ENCODE data around the gene CLEC20A. TPM values are rescaled to one million over a fixed set of nuclear protein-coding genes. Genes with fewer than 3 reads are reported as not detected.
A peak's percentile ranks its signal among the peaks of the same experiment; 100 is the strongest.

The CLEC20A gene
- total RNA-seq, 1 donor from 2014 or later, result not detected

DNA sequence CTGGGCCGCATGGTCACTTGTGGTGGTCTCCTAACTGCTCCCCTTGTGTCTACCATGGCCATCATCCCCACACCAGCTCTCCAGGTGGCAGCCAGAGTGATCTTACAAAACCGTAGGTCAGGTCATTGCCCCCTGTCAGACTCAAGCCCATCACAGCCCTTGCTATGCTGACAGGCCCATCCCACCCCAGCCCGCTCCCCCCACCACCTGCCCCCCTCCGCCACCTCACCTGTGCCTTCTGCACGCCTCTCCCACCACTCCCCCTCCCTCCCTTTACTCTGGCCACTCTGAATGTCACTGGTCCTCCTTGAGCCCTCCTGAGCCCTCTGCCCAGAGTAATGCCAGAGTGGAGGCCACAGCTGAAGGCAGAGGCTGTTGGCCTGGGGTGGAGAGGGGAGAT is 44.6 kb upstream of the CLEC20A start:
- Mint-ChIP-seq H3K36me3 (no peaks in the 10 kb centered on the region), H3K27me3 (ENCODE audit: low read depth) (no peaks in the 10 kb centered on the region), H3K4me3 (peak overlapping the region; percentile 93), H3K4me1 (peaks cover 14% of the 10 kb centered on the region), H3K27ac (no peak overlapping the region), H3K9me3 (no peaks in the 10 kb centered on the region)
- TF ChIP-seq, protein P1, sequence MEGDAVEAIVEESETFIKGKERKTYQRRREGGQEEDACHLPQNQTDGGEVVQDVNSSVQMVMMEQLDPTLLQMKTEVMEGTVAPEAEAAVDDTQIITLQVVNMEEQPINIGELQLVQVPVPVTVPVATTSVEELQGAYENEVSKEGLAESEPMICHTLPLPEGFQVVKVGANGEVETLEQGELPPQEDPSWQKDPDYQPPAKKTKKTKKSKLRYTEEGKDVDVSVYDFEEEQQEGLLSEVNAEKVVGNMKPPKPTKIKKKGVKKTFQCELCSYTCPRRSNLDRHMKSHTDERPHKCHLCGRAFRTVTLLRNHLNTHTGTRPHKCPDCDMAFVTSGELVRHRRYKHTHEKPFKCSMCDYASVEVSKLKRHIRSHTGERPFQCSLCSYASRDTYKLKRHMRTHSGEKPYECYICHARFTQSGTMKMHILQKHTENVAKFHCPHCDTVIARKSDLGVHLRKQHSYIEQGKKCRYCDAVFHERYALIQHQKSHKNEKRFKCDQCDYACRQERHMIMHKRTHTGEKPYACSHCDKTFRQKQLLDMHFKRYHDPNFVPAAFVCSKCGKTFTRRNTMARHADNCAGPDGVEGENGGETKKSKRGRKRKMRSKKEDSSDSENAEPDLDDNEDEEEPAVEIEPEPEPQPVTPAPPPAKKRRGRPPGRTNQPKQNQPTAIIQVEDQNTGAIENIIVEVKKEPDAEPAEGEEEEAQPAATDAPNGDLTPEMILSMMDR (IDR thresholded peaks at IDR 0.05; ENCODE audit: unreplicated experiment), result no peak
- DNase-seq (ENCODE audit: low spot score in 2 of 2, unreplicated experiment in 2 of 2), result no peak

DNA sequence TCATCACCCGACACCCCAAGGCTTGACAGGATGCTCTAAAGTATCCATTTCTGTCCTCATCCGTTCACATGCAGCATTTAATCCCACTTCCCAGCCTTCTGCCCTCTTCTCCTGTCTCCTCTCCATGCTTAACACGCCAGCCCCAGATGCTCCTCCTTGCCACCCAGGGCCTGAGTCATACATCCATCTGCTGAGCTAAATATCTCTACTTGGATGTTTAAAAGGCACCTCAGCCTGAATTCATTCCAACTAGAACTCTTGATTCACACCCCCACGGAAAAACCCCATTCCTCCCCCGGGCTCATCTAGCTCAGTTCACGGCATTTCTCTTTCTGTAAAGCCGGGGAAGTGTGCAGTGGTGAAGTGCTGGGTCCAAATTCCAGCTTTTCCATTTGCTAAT is 43.9 kb upstream of the CLEC20A start:
- TF ChIP-seq, protein P1 (IDR thresholded peaks at IDR 0.05; ENCODE audit: unreplicated experiment), result no peak
- no peak for DNase-seq (ENCODE audit: low spot score in 2 of 2, unreplicated experiment in 2 of 2)
- H3K27me3 Mint-ChIP-seq (ENCODE audit: low read depth), result no peaks in the 10 kb centered on the region
- no peaks in the 10 kb centered on the region for H3K9me3 Mint-ChIP-seq
- H3K36me3 Mint-ChIP-seq, result no peaks in the 10 kb centered on the region
- H3K4me1 Mint-ChIP-seq, result peaks cover 14% of the 10 kb centered on the region
- no peak overlapping the region for H3K27ac Mint-ChIP-seq
- no peak overlapping the region for H3K4me3 Mint-ChIP-seq

DNA sequence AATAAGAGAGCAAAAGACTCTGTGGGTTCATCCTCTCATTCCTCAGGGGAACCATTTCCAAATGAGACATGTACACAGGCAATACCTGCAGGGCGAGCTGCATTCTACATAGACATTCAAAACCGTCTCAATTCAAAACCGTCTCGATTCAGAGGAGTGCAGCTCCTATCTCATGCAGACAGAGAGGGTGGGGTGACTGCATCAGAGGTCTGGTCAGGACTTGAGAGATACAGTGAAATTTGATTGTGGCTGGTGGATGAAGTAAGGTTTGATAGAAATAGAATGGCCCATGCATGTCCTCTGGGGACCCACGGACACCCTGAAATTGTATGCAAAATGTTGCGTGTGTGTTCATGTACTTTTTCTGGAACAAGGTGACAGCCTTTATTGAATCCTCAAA is 43.4 kb upstream of the CLEC20A start:
- no peak for DNase-seq (ENCODE audit: low spot score in 2 of 2, unreplicated experiment in 2 of 2)
- no peak overlapping the region for H3K4me3 Mint-ChIP-seq
- no peaks in the 10 kb centered on the region for H3K9me3 Mint-ChIP-seq
- TF ChIP-seq, protein P1 (IDR thresholded peaks at IDR 0.05; ENCODE audit: unreplicated experiment), result no peak
- H3K27me3 Mint-ChIP-seq (ENCODE audit: low read depth), result no peaks in the 10 kb centered on the region
- no peaks in the 10 kb centered on the region for H3K36me3 Mint-ChIP-seq
- H3K4me1 Mint-ChIP-seq, result peaks cover 14% of the 10 kb centered on the region
- no peak overlapping the region for H3K27ac Mint-ChIP-seq

DNA sequence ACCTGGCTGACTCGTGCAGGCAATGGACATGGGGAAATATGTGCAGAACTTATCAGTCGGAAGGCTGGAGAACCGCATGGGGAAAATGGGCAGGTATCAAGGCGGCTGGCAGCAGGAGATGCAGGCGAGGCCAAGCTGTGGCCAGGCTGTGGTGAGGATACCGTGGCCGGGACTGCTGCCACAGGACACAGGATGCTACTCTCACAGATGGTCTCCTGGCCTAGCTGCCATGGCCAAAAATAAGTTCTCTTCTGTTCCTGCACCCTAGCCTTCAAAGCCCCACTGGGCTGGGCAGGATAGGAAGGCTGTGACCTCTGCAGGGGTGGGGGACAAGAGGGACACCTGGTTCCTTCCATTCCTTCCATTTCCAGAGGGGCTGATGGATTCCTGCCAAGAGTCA is 42.5 kb upstream of the CLEC20A start:
- Mint-ChIP-seq H3K4me1 (peaks cover 9% of the 10 kb centered on the region), H3K27me3 (ENCODE audit: low read depth) (no peaks in the 10 kb centered on the region), H3K27ac (no peak overlapping the region), H3K36me3 (no peaks in the 10 kb centered on the region), H3K9me3 (no peaks in the 10 kb centered on the region), H3K4me3 (no peak overlapping the region)
- TF ChIP-seq, protein P1 (IDR thresholded peaks at IDR 0.05; ENCODE audit: unreplicated experiment), result no peak
- no peak for DNase-seq (ENCODE audit: low spot score in 2 of 2, unreplicated experiment in 2 of 2)

DNA sequence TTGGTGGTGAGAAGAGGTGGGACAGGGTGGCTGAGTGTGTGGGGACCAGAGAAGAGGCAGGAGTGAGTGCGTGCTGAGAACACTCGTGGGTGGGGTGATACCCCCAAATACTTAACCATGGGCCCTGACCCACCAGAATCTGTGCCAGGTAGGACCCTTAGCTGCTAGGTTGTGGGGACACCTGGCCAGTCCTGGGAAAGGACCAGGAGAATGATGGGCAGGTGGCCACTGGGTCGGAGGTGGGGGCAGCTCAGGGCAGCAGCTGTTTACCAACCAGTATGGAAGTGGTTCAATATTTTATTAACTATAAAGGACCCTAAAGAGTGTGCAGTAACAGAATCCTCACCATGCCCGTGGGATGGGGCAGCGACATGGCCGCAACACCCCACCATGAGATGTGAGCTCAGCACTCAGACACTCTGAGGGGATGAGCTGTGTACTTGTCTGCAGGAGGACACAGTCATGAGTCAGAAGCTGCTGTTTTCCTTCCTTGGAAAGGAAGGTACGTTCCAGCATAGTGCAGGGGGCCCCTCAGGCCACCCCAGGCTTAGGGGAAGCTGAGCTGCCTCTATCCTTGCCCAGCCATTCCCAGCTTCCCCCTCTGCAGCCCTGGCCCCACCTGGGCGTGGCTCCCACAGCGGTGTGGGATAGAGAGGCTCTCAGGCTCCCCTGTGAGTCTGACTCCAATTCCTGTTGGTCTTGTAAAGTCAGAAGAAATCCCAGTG is 41.6 kb upstream of the CLEC20A start:
- Mint-ChIP-seq H3K27ac (no peak overlapping the region), H3K4me3 (no peak overlapping the region), H3K36me3 (no peaks in the 10 kb centered on the region), H3K27me3 (ENCODE audit: low read depth) (no peaks in the 10 kb centered on the region), H3K9me3 (no peaks in the 10 kb centered on the region), H3K4me1 (peaks cover 6% of the 10 kb centered on the region)
- TF ChIP-seq, protein P1 (IDR thresholded peaks at IDR 0.05; ENCODE audit: unreplicated experiment), result no peak
- DNase-seq (ENCODE audit: low spot score in 2 of 2, unreplicated experiment in 2 of 2), result no peak
